GM18519 (cell line): ENCODE results near the gene USP2.

Source experiments
- ATAC-seq: cut with Tn5 transposase; IDR thresholded peaks from one replicate; pipeline ENCODE4 v1.9.1; 2021; ENCODE audit warnings: mild to moderate bottlenecking, moderate library complexity; ENCODE audit not compliant: unreplicated experiment, low FRiP score

Gene USP2

DNA sequence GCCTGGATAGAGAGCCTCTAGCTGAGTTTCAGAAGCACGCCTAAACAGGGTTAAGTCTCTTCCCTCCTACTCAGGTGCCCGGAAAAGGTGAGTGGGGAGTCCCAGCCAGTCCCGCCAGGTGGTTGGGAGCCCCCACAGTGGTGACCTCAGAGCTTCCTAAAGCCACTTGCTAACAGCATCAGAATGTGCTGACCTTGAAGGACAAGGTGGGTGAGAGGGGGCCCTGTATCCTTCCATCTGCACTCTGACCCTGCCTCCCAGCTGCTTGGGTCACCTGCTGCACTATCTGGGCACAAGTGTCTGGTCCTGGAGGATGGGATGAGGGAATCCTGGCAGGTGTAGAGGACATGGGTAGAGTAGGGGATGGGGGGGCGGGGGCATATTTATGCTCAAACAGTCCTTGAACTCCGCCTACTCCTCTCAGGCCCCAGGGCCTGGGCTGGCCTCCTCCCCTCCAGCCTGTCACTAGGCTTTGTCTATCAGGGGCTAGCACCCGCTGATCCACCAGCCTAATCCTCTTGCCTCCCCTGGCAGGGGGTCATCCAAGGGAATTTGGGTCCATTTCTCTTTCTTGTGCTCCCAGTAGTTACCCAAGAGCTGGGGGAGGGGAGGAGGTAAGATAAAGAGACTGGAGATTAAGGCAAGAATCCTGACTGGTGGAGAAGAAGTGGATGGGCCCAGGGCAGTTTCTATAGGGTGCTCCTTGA lies 3.4 kb downstream of the USP2 start:
- no peak for ATAC-seq

DNA sequence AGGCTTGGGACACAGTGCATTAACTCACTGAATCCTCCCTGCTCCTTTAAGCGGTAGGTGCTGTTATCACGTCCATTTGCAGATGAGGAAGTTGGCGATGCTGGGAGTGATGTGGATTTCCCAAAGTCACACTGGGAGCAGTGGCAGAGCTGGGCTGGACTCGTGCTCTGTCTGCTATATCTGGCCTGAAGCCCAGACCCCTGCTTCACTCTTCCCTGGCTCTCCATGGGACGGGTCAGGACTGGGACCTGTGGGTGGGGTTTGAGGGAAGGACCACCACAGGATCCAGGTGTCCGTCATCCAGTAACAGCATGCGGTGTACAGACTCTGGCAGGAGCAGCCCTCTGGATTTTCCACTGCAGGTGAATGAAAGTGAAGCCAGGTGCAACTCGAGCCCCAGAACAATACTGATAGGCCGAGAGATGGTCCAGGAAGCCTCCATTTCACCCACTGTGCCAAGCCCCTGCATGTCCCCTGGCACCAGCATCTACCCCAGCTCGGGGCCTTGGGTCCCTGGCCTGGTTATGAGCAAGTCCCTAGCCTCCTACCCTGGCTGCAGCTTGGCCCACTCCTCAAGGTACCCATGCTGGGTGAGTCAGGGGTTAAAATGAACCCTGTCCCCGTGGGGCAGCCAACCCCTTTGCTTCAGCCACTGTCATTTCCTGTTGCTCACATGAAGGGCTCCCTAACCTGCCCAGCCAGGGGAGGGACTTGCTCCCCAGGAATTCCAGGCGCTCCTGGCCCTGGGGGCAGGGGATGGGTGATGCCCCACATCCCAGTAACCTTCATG lies 4.2 kb downstream of the USP2 start:
- ATAC-seq: no peak

DNA sequence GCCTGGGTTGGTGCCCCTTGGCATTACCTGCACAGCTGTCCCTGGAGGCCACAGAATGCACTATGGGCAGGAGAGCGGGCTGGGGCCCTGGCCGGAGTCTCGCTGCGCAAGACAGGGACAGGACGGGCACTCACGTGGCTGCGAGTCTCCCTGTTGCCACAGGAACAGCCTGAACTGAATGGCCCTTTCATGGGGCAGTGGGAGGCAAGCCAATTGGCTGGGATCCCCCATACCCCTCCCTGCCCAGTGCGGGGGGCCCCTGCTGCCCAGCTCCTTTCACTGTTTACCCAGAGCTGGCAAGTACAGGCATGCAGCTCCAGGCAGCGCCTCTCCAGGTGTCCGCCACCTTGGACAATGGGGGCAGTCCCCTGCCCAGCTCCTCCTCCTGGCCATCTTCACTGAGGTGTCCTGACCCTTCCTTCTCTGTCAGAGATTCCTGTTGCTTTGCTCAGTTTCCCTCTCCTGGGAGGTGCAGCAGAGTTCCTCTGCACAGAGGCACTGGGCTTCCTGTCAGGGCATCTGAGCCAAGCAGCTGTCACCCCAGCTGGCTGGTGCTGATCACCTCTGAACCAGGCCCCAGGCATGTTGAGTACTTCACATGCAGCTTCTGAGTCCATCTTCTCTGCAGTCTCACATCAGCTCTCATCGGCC lies 5.2 kb downstream of the USP2 start:
- no peak for ATAC-seq

DNA sequence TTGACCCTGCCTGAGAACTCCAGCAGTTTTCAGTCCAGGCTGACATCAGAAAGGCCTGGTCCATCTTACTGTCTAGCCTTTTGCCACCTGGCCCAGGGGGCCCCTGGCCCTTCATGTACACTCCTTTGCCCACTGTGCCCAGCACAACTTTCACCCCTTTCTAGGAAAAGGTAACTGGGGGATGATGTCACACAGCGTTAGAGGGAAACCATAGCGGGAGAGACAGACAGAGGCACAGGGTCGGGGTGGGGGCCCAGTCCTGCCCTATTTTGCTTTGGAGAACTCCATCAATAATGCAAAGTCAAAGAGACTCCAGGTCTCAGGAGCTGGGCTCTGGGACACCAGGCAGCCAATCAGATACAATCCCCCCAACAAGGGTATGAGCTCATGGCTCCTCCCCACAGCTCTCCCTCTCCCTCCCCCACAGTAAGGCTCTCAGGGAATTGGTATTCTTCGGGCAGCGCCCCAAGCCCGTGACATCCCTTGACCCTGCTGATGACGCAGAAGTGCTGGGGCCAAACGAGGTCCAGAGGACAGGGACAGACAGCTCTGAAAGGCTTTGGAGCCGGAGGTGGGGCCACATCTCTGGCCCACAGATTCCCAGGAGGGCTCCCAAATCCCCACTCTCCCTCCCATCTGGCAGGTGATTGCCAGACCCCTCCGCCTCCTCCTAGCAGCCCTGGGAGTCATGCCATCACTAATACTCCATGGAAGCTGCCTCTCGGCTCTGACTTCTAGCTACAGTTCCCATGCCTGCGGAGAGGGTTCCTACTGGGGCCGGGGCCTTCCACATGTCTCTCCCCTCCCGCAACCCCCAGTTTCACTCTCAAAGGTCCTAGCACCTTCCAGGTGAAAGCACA lies 5.9 kb downstream of the USP2 start:
- no peak for ATAC-seq

DNA sequence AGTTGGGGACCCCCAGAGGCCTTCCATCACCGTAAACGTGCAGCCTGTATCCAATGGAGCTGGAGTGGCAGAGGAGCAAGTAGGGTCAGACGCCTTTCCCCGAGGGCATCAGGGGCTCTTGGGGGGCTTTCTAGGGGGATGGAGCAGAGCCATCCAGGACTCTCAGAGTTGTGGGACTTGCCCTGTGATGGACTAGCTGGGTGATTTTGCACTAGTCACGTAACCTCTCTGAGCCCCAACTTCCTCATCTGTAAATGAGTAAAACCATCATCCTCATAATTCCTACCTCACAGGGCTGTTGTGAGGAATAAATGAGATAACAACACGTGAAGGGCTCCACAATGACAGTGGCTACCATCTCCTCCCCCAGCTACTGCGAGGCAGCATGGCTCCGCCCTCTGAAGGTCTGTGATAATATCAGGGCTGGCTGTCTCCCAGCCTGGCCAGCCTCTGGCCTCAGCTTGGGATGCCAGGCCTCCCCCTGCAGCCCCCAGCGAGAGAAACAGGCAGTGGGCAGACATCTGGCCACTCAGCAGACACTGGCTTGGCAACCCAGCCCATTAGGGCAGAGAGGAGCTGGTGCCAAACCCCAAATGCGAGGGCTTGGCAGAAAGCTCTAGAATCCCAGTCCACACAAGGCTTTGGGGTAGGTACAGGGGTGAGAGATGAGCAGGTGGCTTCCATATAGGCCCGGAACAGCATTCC lies 6.7 kb downstream of the USP2 start:
- ATAC-seq: no peak

DNA sequence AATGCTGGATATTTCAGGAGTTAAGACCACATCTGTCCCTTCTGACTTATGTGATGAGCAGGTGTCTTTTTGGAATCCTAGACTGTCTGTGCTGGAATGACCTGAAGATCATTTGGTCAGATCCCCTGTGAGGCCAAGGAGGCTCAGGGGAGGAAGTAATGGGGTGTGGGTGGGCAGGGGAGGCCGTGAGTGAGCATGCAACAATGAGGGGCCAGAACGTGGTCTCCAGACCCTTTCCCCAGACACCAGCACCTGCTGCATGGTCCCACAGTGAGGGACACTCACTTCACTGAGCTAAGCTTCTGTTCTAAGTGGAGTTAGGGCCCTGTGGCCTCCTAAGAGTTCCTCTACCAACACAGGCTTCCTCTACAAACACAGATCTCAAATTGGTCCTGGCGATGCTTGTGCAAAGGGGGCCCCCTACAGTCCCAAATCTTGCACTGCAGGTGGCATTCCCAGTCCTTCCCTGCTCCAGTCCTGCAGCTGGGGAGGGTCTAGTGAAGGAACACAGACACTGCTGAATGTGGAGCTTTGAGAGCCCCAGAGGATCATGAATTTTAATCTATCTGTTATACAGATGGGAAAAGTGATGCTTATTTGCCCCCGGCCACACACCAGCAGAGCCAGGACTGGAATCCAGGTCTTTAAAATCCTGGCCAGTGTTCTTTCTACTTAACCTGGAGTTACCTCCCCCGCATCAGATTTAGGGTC lies 7.4 kb downstream of the USP2 start:
- no peak for ATAC-seq

DNA sequence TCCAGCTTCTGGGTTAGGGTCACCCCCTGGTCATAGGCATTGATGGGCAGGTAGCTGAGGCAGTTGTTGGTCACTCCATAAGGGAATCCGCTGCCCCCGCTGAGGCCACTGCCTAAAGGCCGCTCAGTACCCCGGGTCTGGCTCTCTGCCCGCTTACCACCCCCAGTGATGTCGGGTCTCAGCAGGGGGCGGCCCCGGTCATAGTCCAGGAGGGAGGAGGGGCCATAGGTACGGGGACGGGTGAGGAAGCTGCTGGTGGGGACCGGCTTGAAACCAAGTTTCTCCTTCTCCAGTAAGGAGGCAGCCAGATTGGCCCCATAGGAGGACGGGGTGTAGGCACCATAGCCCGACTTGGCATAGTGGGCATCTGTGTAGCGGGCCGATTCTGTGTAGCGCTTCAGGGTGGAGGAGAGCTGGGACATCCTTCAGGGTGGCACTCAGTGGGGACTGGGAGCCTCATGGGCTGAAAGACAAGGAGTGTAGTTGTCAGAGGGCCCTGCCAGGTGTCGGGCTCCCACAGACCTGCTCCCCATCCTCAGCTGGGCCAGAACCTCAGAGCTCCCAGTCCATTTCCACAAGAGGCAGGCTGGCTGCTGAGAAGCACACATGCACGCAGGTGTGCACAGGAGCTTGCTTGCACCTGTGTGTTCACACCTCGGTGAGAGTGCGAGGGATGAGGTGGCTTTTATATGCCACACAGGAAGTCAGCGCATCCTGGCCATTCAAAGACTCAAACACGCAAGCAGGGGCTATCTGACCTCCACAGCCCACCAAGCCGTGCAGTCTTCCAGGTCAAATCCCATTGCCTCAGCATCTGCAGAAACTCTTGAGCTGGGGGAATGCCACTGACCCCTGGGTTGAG lies 8.2 kb downstream of the USP2 start:
- ATAC-seq: no peak

DNA sequence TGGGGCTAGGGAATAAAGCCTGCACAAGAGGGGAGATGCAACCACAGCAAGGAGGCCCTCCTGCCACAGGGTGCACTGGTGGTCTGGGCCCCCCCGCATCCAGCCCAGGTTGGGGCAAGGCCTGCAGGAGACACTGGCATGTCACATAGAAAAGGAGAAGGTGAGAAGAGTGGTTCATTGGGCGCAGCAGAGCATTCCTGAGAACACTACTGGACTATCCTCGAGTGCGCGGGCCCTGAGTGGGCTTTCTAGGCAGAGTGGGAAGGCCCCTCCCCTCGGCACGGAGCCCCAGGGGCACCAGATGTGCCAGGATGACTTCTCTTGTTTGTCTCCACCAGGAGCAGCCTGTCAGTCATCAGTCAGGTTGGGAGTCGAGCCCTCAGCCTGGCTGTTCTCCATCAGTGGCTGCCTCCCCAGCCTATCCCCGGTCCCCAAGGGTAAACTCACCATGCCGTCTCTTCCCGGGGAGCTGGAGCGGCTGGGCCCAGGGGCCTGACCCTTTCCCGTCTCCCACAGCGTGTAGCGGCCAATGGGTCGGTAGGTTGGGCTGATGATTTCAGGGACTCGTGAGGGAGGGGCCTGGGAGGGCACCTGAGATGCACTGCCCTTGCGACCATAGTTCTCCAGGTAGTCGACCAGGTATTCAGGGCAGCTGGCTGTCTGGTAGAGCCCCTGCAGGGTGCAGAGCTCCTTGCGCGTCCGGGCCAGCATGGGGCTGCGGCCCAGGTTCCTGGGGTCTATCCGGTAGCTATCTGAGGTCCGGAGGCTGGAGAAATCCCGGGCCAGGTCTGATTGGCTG lies 9.0 kb downstream of the USP2 start:
- no peak for ATAC-seq

DNA sequence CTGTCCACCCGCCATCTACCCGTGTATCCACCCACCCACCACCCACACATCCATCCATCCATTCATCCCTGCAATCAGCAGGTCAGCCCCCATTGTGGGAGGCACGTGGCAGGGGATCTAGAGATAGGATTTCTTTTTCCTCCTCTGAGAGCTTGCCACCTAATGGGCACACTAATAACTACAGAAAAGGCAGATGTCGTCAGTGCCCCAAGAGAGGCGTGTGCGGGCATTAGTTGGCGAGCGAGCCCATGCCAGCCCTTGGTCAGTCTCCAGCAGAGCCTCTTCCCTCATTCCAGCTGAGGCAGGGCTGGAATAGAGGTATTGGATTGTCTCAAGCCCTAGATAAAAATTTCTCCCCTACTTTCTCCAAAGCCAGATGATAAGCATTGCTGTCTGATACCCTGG lies 9.7 kb downstream of the USP2 start:
- no peak for ATAC-seq

DNA sequence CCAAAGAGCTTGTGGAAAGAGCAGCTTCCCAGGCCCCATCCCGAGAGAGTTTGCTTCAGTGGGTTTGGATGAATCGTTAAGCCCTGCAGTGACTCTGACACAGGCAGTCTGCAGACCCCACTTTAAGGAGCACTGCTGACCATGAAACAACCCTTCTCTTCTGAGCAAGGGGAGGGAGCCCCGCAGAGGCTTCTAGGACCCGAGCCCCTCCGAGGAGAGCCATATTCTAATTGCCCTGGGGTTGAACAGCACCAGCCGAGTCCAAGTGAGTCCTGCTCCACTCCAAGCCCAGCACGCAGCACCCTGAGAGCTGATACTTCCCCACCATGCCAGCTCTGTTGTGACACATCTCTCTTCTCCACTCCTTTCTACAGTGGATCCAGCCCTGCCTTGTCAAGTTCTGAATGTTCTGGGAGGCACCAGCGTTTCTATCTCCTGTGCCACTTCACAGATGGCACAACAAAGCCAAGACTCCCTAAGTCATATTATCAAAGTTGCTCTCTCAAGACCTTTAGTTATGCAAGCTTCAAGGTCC lies 10.4 kb downstream of the USP2 start:
- no peak for ATAC-seq

DNA sequence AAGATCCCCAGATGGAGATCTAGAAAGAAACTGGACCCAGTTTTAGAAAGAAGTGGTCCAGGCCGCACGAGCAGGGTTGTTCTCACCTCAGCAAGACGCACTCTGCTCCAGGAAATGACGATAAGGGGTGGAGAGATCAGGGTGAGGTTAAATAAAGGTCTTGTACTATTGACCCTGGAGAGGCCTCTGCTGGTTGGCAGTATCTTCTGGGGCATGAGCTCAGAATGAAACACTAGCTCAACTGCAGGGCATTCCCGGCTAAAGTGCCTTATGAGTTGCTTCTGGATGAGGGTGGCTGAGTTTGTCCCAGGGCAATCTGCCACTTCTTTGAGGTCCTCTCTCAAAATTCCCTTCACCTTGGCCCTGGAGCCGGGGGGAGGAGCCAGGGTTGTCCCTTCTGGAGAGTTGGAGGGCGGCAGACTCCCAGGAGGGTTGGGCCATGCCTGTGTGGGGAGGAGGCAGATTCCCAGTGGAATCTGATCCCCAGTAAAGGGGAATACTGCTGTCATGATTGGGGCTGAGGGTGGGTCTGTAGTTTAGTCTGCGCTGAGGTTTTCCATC lies 10.9 kb downstream of the USP2 start:
- ATAC-seq: no peak

DNA sequence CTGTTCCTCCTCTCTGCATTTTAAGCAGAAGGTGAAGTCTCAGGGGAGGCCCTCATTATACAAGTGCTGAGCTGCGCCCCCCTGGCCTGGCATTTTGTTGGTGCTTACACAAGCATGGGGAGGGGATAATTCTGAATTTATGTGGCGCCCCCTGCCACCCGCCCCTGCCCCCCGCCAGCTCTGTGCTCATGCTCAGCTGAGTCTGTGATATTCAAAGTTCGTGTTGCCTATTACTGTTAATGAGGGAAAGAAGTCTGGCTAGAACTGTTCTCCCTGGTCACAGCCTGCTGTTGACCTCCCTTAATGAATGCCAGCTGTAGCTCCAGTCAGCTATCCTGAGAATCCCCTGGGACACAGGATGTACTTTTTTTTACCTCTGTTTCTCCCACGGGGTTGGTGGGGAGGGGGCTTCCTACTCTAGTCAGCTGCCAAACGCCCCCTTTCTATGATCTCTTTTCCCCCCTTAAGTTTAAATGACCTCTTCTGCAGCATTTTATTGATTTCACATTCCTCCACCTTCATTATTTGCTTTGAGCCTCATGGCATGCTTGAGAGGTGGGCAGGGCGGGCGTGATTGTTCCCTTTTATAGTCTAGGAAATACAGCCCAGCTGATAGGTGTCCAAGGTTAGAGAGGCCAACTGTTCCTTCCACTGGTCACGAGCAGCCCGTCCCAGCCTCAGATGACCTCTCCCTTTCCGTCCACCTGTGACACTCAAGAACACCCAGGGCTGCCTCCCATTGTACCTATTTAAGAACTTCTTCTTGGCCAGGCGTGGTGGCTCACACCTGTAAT lies 12.2 kb downstream of the USP2 start:
- ATAC-seq: no peak

DNA sequence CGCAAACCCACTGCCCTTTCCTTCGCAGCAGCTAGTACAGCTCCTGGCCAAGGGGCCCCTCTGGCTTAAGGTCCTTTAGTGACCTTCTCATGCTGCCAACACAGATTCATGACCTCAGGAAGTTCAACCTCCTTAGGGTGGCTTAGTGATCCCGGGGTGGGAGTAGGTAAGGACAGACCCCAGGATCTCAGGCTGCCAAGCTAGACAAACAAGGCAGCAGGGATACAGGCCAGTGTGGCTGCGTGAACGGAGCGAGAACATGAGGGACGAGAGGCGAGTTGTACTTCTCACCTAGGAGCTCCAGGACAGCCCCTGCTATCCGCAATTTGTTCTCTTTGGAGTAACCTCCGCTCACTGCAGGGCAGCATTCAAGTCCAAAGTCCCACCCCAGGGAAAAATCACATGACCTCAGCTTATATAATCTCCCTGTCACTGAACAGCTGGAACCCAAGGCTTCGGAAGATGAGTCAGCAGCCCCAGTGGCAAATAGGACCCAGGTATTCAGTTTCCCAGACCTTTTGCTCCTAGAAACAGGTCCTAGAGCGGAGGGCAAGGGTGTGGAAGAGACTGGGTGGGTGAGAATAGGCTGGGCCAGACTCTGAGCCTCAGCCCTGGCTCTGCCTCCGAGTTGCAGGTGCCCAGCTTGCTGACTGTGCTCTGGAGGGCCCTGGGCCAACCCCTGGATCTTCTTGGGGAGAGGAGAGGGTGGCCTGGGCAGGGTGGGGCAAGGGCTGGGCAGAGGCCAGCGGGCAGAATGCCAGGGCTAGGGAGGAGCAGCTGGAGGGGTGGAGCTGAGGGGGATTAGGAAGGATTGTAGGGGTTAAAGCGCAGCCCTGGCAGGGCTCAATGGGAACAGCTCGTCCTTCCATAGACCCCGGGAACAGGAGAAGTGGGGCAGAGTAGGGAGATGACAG lies 13.1 kb downstream of the USP2 start:
- ATAC-seq: no peak

DNA sequence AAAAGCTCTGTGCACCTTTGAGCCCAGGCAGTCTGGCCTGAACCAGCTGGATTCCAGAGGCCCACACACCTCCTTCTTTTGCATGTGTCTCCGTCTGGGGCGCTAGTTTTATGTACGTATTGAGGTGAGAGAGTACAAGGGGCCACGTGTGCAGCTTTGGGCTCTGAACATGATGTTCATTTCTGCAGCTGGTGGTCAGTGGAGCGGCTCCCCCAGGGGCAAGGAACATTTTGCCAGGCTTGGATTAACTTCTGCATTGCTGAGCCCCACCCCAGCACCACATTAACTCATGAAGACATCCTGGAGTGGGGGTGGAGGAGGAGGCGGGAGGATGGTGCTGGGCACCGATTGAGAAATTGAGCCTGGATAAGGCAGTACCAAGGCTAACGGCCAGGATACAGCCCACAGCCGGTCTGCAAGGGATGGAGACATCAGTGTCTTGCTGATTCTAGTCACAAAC lies 13.8 kb downstream of the USP2 start:
- no peak for ATAC-seq
